Effector CD4-positive, alpha-beta T cell (primary cell): ENCODE measurements around the gene PIK3R2. TPM values are rescaled to one million over a fixed set of nuclear protein-coding genes. Genes with fewer than 3 reads are reported as not detected.
A peak's percentile ranks its signal among the peaks of the same experiment; 100 is the strongest.
"Not testable (repeated sequence)": the region's sequence is repeated elsewhere in the genome, so short reads cannot be mapped to it uniquely, and the experiment has no call there.

ENCODE experiments used
- DNase-seq: peaks from one replicate; pipeline ENCODE4 v3.0.0-alpha.2; 2020
- total RNA-seq: gene quantifications from one replicate; lab custom pipeline; 2026; lab: John Stamatoyannopoulos, UW

PIK3R2 gene
- total RNA-seq = not detected

DNA sequence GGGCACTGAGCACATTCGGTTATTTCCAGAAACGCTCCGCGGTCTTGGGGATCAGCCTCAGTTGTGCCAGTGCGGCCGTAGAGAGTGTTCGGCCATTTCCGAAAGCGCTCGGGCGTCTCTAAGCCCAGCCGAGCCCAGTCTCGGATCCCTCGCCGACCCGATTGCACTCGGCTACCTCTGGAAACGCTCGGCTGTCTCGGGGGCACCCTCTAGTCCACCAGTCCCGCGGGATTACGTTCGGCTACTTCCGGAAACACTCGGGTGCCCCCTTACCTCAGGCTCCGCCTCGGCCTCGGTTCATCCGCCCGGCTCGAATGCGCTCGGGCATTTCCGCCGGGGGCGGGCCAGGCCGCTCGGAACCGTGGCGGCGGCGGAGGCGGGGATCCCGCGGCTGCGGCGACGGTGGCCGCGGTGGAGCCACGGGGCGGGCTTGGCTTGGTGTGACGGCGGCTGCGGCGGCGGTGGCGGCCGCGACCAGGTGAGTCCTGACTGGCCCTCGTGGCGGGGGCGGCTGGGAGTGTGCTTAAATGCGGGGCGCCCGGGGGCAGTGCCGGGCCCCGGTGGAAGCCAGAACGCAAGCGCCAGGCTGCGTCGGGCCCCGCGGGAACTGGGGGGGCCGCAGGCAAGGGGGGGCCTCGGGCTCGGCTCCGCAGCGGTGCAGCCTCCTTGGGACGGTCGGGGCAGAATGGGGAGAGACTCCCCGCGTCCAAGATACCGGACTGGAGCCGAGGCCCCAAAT, at the start of gene PIK3R2:
Gene PIK3R2, plus strand, starts transcription at position 347 of the 739 bp plus-strand sequence. CDS start 2,717 bp downstream, outside the sequence.
- DNase-seq = peak; percentile 100

DNA sequence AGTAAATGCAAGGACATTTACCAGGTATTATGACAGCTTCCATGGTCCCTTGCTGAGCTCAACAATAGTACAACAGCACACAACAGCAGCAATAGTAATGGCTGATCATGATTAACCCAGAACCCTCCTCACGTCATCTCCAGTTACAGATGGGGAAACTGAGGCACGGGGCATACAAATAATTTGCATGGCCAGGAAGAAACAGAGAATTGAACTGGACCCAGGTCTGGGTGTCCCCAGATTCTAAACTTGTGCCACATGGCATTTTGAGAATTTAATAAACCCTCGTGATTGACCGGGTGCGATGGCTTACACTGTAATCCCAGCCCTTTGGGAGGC, 48.2 kb upstream of the PIK3R2 start:
- DNase-seq = no peak

DNA sequence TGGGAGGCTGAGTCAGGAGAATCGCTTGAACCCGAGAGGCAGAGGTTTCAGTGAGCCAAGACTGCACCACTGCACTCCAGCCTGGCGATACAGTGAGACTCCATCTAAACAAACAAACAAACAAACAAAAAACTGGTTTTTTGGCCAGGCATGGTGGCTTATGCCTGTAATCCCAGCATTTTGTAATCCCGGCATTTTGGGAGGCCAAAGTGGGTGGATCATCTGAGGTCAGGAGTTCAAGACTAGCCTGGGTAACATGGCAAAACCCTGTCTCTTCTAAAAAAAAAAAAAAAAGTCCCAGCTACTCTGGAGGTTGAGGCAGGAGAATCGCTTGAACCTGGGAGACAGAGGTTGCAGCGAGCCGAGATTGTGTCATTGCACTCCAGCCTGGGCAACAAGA, 47.7 kb upstream of the PIK3R2 start:
- DNase-seq = not testable (repeated sequence)

DNA sequence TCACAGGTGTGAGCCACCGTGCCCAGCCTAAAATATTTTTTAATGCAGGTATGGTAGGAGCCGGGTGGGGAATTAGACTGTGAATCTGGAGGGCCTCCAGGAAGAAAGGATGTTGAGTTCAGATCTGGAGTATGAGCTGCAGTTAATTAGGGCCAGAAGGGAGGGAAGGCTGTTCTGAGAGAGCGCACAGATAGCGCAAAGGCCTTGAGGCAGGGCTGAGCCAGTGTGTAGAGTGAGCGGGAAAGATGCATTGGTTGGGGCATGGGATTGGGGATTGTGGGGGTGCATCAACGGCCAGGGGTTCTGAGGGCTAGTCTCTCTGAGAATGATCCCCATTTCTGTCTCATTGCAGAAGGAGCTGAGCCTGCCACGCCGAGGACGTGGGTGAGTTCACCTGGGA, 45.7 kb upstream of the PIK3R2 start:
- no peak for DNase-seq

DNA sequence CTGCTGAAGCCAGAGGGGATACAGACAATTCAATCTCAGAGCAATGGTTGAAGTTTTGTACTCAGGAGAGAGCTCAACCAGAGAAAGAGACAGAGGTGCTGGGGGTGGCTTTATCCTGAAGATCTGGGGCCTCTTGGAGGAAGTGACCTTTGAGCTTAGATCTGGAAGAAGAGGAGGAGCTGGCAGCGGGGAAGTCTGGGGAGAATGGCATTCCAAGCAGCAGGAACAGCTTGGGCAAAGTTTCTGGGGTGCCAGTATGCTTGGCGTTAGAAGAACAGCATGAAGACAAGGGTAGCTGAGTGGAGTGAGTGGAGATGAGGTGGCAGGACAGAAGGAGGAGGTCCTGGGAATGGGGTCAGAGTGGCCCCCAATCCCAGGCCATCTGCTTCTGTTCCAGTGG, 44.1 kb upstream of the PIK3R2 start:
- no peak for DNase-seq

DNA sequence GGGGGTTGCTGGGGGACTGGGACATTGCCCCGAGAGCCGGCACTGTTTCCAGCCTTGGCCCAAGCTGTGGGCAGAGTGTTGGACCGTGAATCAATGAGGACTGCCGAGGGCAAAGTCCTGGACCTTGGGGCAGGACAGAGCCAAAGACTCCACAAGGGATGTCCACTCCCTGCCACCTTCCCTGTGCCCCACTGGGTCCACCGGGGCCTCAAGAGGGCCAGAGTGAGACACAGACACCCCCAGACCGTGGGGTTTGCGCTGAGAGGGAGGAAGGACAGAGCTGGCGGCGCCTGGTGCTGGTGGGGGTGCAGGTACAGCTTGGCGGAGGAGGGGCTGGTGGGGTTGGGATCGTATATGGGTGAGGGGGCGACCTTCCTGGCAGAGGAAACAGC, 43.6 kb upstream of the PIK3R2 start:
- no peak for DNase-seq

DNA sequence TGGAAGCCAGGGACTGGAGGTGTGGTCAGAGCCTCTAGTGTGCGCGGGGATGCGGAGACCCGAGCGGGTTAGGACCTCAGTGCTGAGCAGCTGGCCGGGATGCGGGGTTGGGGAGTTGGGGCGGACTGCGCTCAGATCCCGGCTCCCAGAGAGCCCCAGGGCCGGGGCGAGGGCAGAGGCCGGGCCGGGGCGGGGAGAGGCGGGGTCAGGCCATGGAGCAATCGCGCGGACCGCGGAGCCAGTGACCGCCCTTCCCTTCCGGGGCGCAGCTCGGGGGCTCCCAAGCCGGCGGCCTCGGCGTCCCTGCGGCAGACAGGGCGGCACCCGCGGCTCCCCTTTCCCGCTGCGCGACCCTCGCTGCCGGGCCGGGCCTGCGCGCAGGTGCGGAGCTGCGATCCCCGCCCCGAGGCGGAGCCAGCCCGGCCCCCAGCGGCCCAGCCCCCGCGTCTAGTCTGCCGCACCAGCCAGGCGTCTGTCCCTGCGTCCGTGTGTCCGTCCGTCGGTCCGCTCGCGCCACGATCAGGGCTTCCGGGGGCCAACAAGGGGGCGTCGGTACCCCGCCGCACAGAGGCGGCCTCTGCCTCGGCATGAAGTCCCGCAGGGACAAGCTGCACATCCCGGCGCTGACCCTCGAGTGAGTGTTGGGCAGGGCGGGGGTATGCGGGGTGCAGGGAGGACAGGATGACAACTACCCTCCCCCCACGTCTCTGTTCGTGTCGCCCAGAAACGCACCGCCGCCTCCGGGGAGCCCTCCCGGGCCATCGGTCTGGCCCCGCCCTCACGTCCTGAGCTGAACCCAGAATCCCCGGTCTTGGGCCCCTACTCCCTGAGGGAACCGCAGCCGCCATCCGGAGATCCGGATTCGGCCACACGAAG, 43.0 kb upstream of the PIK3R2 start:
- peak; percentile 36 for DNase-seq

DNA sequence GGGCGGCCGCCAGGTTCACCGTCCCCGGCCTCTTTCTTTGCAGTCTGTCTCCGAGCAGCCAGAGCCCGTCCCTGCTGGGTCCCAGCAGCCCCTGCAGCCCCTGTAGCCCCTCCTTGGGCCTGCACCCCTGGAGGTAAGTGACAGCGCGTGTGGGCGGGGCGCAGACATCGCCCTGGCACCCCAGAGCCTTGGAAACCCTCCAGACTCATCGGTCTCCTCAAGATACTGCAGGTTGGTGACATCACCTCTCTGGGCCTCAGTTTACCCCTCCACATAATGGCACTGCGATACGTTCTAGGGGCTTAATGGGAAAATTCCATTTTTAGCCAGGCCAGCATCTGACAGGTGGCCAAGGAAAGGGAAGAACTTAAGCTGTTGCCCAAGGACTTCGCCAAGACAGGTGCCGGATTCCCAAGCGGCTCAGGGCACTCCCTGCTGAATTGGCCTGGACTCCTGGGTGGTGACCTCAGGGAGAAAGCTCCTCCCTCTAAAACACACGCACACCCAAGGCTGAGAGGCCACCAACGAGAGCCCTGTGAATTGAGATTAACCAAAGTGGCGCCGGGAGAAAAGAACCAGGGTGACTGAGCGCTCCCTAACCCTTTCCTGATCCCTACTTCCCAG, 42.2 kb upstream of the PIK3R2 start:
- no peak for DNase-seq

DNA sequence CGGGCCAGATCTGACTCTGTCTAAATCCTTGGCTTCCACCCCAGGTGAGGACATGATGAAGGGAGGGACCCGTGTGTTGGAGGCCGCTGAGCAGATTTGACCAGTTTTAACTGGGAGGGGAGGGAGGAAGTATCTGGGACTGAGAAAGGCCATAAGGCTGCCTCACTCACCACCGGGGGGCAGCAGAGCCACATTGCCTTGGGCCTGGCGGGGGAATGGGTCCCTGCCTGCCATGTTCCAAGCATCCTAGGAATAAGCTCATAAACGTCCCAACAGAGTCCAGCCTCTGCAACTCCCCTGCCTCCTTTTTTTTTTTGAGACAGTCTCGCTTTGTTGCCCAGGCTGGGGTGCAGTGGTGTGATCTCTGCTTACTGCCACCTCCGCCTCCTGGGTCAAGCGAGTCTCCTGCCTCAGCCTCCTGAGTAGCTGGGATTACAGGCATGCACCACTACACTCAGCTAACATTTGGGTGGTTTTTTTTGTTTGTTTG, 39.9 kb upstream of the PIK3R2 start:
- DNase-seq = peak; percentile 67

DNA sequence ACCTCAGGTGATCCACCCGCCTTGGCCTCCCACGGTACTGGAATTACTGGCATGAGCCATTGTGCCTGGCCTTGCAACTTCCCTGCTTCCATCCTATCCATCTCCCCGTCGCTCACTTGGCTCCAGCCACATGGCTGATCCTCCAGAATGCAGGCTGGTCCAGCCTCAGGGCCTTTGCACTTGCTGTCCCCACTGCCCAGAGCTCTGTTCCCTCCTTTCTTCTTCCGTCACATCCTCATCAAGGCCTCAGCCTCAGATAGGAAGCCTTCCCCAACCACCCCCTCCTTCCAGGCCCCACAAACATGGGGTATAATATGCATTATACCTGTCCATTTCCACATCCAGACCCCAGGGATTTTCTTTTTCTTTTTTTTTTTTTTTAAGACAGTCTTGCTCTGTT, 39.1 kb upstream of the PIK3R2 start:
- DNase-seq = no peak

DNA sequence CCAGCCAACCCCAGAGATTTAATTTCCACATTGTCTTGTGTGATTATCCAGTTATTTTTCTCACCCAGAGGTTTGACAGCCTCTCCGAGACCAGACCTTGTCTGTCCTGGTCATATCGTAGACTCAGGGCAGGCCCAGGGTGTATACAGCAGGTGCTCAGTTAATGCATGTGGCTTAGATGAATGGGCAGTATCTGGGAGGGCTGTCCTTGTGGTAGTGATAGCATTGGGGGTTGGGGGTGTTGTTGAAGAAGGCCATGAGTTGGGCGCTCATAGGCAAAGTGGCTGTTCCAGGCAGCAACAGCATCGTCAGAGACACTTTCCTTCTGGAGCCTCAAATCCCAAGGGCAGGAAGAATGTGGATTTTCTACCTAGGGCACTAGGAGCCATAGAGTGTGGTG, 38.5 kb upstream of the PIK3R2 start:
- no peak for DNase-seq

DNA sequence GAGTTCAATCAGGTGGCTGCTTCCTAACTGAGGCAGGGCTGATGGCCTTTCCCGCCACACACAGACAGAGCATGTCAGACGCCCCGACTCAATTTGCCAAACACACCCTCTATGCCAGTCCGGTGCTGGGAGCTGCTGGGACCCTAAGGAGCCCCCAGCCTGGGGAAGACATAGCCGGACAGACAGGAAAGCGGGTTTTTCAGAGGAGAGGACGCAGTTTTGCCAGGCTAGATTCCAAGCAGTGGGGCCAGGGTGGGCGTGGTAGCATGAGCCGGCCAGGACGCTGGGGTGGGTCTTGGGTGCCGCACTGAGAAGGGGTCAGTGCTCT, 35.6 kb upstream of the PIK3R2 start:
- DNase-seq = no peak

DNA sequence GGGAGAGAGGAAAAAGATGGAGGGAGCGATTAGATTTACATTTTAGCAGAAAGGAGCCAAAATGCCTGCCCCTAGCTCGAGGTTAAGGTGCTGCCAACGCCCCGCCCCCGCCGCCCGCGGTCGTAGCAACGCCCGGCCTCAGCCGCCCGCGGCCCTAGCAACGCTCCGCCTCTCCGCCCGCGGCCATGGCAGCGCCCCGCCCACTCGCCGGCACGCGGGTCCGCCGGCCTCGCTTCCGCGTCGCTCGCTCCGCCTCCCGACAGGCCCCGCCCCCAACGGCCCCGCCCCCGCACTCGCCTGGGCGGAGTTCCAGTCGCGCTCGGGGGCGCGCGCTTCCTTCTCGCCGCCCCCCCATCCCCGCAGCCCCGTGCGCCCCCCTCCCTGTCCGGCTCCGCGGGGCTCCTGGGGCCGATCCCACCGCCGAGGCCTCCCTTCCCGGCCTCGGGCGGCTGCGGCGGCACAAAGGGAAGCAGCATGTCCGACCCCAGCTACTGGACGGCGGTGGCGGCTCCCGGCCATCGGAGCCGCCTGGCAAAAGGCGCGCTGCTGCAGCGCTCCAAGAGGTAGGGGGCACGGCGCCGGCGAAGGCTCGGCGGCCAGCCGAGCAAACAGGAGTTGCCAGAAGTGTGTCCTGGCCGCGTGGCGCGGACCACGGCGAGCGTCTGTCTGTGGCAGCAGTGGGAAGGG, 35.1 kb upstream of the PIK3R2 start:
- DNase-seq = peak; percentile 91

DNA sequence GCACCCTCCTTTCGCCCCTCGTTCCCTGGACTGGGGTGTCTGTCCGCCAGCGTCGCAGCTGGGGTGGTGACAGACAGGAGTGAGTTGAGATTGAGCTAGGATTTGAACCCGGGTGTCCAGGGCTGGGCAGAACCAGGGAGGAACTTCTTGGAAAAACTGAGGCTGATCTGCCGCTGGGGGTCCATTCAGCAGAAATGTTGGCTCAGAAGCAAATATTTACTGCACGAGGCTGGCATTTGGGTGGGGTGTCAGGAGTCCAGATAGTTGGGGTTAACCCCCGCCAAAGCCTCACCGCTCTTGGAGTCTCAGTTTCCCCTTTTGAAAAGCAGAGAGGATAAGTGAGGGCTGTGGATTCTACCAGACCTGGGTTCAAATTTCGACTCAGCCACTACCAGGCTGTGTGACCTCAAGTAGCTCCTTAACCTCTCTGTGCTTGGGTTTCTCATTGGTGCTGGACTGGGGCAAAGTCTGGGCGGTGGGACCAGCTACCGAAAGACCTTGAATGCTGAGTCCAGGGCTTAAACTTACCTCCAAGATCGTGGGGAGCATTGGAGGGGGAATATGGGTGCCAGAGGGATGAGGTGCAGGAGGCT, 34.4 kb upstream of the PIK3R2 start:
- no peak for DNase-seq

DNA sequence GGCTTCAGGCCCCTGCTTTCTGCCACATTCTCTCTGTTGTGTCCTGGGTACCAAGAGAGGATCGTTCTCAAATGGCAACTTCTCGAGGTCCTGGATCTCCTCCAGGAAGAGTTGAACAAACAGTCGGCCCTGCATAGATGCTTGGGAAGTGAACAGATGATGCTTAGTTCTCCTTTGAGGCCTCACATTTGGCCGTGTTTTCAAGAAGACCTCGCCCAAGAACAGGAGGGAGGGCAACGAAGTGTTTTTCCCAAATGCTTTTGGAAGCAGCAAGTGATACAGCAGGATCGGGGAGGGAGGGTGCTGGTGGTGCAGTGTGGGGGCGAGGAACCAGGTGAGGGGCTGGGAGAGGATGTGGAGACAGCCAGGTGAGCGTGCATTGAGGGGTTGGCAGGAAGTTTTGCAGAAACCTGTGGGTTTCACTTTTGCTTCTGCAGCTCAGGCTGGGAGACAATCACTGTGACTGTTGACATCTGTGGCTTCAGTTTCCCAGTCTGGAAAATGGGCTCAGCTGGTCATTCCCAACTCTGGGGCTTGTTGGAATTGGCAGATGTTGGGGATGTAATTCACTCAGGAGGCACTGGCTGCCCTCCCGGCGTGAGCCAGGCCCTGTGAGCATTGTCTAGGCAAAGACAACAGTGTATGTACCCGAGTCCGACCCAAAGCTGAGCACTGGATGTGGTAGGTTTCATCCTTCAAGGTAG, 33.8 kb upstream of the PIK3R2 start:
- DNase-seq = peak; percentile 24

DNA sequence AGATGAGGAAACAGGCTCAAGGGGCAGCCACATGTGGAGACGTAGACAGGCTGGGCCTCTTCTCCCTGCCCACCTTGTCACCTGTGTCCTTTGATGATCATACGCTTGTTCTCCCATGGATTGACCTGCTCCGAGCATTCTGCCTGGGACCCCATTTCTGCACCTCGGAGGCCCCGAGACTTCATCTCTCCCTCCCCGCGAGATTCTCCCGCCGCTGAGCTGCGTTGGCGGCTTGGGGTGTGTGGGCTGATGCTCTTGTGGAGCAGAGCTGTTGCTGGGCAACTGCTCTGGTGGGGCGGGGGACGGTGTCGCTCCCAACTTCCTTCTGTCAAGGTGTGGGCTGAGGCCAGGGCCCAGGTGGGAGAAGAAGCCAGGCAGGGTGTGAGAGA, 33.3 kb upstream of the PIK3R2 start:
- peak; percentile 47 for DNase-seq

DNA sequence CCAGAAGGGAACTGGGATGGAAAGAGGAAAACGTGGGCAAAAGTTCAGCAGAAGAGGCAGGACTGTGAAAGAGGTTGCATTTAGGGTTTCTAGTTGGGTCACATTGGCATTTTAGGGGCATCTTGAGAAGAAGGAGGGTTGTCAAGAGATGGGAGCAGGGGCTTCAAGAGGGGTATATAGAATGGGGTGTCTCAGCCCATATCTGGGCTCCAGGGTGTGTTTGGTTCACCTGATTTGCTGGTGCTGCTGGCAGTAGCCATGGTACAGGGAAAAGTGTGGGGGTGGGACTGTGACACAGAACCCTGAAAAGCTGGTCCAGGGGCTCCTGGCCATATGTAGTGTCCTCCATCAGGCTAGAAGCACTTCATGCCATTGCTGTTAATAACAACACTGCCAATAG, 32.8 kb upstream of the PIK3R2 start:
- no peak for DNase-seq

DNA sequence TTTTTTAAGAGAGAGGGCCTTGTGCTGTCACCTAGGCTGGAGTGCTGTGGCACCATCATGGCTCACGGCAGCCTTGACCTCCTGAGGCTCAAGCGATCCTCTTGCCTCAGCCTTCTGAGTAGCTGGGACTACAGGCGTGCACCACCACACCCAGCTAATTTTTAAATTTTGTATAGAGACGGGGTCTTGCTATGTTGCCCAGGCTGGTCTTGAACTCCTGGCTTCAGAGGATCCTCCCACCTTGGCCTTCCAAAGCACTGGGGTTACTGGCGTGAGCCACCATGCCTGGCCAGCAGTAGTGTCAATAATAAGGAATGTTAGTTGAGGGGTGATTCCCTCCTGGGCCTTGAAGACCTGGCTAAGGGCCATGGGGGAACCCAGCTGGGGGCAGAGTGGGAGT, 31.8 kb upstream of the PIK3R2 start:
- no peak for DNase-seq

DNA sequence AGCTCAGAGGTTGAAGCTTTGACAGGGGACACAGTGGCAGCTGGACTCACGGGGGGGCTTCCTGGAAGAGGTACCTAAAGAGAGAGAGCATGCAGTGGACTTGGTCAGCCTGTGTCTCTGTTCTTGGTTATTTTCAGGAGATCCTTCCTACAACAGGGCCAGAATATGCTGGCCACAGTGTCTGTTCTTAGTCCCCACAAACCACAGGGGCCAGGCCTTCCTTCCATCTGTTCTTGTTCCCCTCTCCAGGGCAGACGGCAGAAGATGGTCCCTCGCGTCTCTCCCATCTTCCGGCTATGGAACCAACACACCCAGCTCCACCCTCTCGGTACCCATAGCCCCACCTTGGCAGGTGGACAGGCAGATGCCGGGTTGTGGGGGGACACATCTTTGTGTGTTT, 30.5 kb upstream of the PIK3R2 start:
- DNase-seq = no peak

DNA sequence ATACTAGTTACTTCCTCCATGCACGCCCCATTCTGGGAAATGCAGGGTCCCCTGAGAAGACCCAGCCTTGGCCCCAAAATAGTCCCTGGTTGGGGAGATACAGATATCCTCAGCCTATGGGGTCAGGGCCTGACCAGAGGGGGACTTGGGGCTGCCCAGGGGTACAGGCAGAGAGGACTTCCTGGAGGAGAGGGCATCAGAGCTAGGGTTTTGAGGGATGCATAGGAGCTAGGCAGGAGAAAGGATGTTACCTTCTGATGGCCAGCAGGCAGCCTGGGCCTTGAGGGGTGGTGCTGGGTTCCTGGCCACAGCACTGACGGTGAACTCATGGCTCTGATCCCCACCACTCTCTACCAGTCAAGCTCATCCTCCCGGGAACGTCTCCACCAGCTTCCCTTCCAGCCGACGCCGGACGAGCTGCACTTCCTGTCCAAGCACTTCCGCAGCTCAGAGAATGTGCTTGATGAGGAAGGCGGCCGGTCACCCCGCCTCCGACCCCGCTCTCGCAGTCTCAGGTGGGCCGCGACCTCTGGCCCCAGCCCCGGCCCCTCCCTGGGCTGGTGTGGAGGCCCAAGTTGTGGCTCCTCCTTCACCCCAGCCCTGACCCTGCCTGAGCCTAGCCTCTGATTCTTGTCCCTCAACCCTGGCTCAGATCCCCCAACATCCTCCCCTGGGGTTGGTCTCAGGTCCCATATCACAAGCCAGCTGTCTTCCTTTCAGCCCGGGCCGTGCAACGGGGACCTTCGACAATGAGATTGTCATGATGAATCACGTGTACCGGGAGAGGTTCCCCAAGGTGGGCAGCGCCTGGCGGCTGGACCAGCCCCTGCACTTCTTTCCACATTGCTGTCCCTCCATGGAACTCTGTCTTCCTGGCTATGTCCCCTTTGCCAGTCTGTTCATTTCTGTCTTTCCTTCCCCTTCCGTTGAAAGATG, 29.8 kb upstream of the PIK3R2 start:
- DNase-seq = no peak

DNA sequence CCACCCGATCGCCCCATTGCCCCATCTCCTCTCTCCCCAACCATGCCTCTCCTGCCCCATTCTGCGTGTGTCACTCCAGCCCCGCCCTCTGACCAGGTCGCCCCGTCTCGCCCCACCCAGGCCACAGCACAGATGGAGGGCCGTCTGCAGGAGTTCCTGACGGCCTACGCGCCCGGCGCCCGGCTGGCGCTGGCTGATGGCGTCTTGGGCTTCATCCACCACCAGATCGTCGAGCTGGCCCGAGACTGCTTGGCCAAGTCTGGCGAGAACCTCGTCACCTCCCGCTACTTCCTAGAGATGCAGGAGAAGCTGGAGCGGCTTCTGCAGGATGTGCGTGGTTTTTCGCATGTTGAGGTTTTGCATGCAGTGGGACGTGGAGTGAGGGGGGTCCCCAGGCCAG, 29.1 kb upstream of the PIK3R2 start:
- no peak for DNase-seq
